Epithelial cell of esophagus (primary cell): Measurements from ENCODE around the gene JAZF1.
A peak's percentile ranks its signal among the peaks of the same experiment; 100 is the strongest.

ENCODE experiments used
- DNase-seq: peaks from one replicate; pipeline ENCODE4 v3.0.0; 2010; ENCODE audit warnings: low read depth
- H3K4me3 ChIP-seq: 2 replicates; pipeline ENCODE4 v1.5.1; 2011; ENCODE audit warnings: mild to moderate bottlenecking, low read length, control low read depth
- CTCF ChIP-seq: IDR thresholded peaks from 2 replicates; pipeline ENCODE4 v1.5.1; 2011; ENCODE audit warnings: low read depth, mild to moderate bottlenecking, low read length, control low read depth, inconsistent platforms; ENCODE audit not compliant: insufficient read depth; ENCODE audit errors: missing control alignments

Gene JAZF1

GRCh38 chr7:28008911-28009310, 171.7 kb downstream of the JAZF1 start:
- no peak for DNase-seq
- no peak overlapping the region for H3K4me3 ChIP-seq
- no peak for TF ChIP-seq CTCF

GRCh38 chr7:28008171-28008570, 172.4 kb downstream of the JAZF1 start:
- no peak for TF ChIP-seq CTCF
- no peak overlapping the region for H3K4me3 ChIP-seq
- DNase-seq, result no peak

GRCh38 chr7:28006491-28006890, 174.1 kb downstream of the JAZF1 start:
- DNase-seq, result no peak
- TF ChIP-seq CTCF, result no peak
- H3K4me3 ChIP-seq, result no peak overlapping the region

GRCh38 chr7:28005847-28006231, 174.8 kb downstream of the JAZF1 start:
- TF ChIP-seq CTCF, result no peak
- no peak overlapping the region for H3K4me3 ChIP-seq
- DNase-seq, result no peak

GRCh38 chr7:28005075-28005846, 175.3 kb downstream of the JAZF1 start:
- no peak for TF ChIP-seq CTCF
- no peak overlapping the region for H3K4me3 ChIP-seq
- DNase-seq, result no peak

- DNase-seq, result no peak
- no peak for TF ChIP-seq CTCF
Measured at GRCh38 chr7:28003408-28003807, 177.2 kb downstream of the JAZF1 start.

GRCh38 chr7:28002638-28003037, 178.0 kb downstream of the JAZF1 start:
- TF ChIP-seq CTCF, result no peak
- H3K4me3 ChIP-seq, result no peak overlapping the region
- peak; percentile 28 for DNase-seq

More at GRCh38 chr7:28003408-28003807, 177.2 kb downstream of the JAZF1 start:
- no peak overlapping the region for H3K4me3 ChIP-seq
